KG1 (cell line): ENCODE results near the gene TRABD.

Experiments used
- DNase-seq: peaks from one replicate; lab custom pipeline; 2025; lab: John Stamatoyannopoulos, UW

TRABD gene

DNA sequence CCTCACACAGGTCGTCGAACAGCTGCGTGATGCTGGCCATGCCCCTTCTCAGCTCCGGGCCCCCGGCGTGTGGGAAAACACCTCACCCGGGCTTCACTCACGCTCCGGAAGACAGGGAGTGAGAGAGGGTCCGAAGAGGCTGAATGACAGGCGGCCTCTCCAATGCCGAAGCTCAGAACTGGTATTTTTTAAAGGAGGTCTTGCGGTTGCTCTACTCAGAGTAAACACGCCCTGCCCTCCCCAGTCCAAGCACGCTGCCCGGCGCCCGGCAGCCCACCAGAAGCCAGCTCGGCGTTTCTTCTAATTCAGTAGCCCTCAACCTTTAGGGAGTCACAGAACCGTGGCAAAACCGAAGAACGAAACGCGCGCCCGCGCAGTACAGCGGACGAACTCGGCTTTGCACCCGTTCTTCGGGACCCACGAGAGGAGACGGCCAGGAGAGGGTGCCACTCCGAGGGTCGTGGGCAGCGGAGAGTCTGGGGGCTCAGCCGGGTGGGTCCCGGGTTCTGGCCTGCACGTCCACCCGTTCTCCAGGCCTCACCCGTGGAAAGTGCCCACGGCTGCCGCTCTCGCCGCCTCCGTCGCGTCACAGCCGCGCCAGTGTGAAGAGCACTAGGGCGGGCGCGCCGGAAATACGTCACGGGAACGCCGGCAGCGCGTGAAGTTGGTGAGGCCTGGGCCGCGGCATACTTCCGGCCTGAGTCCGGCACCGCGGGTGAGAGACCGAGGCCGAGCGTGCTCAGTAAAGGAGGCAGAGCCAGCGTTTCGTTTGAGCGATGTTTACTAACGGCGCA lies 58.9 kb downstream of the TRABD start, which contains the start of gene TUBGCP6:
Gene TUBGCP6 (minus strand): TSS at position 604 of the 794 bp plus-strand sequence. CDS start 564 bp downstream, at position 40.
- DNase-seq, result peak; percentile 54

DNA sequence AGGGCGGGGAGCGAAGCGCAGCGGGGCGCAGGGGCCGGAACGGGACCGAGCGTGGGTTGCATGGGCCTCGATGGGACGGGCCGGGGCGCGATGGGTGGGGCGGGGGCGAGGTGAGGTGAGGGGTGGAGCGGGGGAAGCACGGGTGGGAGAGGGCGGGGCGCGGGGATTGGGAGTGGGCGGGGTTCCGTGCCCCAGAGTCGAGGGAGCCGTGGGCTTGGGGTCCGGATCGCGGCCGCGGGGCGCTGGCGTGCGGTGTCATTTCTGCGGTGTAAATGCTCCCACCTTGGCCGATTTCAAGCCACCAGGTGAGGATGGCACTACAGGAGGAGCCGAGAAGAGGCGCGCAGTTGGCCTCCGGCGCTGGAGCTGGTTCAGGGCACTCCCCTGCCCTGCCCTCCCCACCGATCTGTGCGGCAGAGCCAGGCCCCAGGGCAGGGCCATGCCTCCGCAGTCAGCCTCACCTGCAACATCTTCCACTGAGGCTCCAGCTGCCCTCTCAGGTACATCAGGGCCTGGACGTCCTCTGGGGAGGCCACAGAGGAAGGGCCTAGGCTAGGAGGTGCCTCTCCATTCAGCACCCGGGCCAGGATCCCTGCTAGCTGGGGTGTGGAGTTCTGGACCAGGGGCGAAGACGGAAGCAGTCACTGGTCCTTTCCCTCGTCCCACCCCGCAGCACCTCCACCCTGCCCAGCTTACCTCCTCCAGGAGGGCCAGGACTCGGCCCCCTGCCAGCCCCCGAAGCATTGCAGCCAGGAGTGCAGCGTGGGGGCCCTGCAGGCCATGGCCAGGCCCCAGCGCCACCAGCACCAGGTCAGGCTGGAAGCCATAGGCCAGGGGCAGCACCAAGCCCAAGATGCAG lies 59.7 kb downstream of the TRABD start:
- no peak for DNase-seq

- DNase-seq, result no peak
Measured at GRCh38 chr22:50246242-50247175, 60.8 kb downstream of the TRABD start.

GRCh38 chr22:50247748-50248147 lies 62.0 kb downstream of the TRABD start:
- DNase-seq, result no peak

DNA sequence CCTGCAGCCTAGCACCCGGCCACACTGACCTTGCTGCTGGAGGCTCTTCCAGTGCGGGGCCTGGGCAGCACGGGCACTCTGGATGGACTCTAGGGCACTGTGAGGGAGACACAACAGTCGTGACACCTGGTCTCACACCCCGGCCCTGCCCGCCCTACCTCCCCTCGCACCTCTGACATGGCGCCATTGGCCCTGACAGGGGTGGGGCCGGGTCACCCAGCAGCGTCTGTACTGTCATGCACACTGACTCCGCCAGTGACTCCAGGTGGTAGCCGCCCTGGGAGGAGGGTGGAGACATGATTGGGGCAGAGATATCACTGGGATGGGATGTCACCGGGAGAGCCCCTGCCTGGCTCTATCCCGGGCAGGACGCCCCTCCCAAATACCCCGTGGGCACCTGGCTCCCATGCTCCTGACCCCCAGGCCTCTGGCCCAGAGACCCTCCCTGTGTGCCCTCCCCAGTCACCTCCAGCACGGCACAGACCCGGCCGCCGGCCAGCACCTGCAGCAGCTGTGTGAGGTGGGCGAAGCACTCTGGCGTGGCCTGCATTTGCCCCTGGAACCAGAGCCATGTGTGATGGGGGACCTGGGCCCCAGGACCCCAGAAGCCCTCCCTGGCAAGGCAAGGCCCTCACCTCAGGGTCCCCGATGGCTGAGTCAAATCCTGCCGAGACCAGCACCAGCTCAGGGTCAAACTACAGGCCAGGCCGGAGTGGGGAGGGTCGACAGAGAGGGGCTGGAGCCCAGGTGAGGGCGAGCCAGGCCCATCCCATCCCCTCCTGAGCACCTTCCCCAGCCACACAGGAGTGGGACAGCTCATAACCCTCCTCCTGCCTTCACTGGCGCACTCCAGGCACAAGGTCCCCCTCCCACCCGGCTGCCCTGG lies 62.7 kb downstream of the TRABD start:
- no peak for DNase-seq
